NCI-H510A (cell line): ENCODE measurements around the gene PCSK5.

Source experiments
- DNase-seq: peaks from one replicate; lab custom pipeline; 2025; lab: John Stamatoyannopoulos, UW

PCSK5 gene

DNA sequence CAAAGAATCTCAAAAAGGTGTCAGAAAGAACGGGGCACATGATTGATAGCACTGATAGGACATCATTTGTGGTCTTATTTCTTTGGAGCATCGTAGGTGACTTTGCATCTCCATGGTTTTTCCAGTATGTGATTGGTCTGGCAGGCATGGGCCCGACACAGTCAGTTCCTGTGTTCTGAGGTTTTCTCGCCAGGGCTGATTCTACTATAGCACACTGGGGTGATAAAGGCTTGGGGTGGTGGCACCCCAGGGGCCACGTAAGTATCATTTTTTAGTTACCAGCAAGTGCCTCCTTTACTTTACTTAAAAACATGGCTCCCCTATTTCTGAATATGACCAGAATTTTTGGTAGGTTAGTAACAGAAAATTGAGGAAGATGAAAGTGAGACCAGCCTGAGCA lies 301.0 kb downstream of the PCSK5 start:
- no peak for DNase-seq

DNA sequence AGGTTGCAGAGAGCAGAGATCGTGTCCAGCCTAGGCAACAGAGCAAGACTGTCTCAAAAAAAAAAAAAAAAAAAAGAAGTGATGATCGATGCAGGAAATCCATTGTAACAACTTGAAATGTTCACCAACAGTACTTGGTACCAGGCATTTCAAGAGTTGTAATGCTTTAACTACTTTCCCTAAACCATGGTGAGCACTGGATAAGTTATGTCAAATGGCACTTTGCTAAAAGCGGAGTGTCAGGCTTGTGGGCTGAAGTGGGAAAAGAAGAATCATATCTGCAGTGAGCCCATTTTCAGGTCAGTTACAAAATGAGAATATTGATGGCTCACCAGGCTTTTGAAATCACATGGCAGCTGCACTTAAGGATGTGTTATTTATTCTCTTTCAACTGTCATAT lies 301.5 kb downstream of the PCSK5 start:
- no peak for DNase-seq

DNA sequence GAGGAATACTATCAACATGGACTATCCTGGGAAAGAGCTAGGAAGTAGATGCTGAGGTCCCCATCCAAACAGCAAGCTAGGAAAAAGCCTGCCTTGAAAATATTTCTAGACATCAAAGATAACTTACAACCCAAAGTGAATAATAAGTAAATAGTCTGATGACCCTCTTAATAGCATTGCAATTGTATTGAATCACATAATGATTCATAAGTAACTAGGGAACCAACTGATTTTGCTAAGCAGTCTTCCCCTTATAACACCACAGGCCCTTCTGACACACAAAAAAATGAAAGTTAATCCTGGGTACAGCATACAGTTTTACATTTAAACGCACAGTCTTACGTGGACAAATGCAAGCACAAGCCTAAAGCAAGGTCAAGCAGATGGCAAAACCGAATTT lies 304.4 kb downstream of the PCSK5 start:
- DNase-seq, result no peak

DNA sequence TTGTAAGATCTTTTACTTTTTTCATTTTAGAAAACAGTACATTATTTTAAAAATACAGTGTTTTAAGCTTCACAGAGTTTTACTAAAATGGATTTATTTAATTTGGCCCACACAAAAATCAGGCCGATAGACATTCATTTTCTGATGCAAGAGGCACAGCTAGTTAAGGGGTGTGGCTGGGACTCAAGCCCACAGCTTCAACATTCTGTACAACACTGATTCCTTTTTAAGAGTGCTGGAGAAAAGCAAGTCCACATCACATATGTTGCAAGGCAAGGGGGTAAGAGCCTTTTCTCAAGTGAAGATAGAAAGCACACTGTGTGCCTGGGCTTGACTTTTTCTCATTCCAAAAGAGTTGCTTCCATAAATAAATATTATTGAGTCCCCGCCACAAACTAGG lies 307.9 kb downstream of the PCSK5 start:
- DNase-seq, result no peak

DNA sequence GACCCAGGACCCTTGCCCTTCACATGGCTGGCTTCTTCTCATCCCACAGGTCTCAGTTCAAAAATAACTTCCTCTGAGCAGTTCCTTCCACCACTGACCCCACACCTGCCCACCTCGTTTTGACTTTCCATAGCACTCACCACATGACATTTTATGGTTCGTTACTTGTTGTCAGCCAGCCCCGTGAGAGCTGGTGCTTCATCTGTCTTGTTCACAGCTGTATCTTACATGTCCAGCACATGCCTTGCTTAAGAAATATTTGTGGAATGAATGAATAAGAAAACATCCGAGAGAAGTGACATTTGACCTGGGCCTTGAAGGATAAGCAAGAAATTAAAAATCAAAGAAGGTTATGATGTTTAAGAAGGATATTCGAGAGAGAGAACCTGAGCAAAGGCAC lies 309.8 kb downstream of the PCSK5 start:
- no peak for DNase-seq

DNA sequence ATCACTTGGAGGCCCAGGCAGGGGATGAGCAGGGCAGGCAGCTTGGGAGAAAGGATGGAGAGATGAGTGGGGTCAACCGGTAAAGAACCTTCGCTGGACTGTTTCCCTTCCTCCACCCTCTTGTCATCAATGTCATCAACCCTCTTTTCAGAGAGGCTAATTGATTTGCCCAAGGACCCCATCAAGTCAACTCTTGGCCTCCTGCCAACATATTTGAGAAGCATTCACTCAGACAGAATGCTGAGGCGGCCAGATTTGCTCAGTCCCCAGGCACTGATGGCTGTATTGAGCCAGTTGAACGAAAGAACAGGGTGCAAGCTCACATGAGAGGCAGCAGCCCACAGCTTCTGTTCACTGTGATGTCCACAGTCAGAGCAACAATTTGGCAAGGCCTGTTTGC lies 310.3 kb downstream of the PCSK5 start:
- no peak for DNase-seq

DNA sequence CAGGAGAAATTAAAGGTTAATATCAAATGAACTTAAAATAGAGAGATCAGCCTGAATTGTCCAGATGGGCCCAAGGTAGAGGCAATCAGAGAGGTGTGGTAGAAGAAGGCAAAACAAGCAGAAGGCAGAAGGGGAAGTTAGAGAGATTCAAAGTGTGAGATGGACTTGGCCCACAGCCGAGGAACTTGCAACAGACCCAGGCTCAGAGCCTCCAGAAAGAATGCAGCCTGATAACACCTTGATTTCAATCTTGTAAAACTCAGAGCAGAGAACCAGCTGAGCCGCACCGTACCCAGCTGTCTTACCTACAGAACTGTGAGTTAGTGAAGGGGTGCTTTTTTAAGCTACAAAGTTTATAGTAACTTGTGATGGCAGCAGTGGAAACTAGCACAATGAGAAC lies 312.9 kb downstream of the PCSK5 start:
- no peak for DNase-seq

DNA sequence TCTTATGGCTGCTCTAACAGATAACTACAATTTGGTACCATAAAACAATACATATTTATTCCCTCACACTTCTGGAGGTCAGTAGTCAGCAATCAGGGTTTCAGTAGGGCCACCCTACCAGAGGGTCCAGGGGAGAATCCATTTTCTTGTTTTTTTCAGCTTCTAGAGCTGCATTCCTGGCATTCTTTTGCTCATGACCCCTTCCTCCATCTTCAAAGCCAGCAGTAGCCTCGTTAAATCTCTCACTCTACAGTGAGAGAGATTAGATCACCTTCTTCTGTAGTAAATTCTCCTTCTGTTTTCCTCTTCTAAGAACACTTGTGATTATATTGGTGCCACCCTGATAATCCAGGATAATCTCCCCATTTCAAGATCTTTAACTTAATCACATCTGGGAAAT lies 316.3 kb downstream of the PCSK5 start:
- DNase-seq, result no peak

DNA sequence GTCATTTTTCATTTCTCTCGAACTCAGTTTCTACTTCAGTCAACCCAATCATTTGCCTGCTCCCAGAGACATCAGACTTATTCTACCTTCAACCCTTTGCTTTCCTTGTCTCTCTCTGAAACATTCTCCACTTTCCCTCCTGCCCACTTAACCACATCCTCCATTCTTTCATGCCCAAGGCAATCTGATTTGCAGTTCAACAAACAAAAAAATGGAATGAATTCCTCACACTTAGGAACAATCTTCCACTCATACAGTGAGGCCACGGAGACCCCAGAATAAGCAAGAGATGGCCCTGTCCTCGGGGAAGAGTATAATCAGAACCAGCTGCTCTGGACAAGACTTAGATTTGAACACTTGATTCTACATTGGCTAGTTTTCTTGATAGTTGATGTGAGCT lies 323.3 kb downstream of the PCSK5 start:
- no peak for DNase-seq

DNA sequence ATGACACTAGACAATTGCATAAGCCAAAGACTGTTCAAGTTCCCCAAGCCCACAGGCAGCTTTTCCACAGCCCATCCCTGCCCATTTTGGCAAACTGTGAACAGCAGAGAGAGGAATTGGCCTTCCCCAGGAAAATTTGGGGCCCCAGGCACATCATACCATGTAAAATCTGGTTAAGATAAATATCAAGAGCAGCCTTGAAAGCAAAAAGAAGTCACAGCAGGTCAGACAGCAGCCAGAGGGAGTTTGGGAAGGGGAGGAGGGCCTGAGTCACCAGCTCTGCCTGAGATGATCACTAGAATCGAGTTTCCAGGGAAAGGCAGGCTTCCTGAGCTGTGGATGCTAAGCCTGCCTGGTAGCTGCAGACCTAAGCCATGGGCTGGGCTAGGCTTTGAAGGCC lies 324.6 kb downstream of the PCSK5 start:
- no peak for DNase-seq

DNA sequence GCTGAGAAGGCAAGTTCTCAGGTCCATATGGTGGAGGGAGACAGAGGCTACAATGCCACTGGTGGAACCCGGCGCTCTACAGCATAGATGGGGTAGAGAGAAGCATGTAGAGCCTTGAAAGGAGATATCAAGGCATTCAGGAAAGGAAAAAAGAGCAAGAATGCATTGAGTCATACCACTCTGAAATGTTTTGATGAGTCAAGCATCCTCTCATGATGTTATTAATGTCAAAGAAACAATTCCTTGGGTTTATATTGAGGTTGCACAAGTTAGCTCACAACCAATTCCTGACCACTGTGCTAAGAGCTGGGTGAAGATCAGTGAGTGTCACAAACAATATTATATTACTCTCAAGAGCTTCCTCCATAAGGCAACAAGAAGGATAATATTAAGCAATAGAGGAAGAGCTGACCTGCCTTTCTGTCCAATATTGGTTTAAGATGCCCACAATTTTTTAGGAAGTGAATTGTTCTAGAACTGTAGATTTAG lies 325.7 kb downstream of the PCSK5 start:
- DNase-seq, result no peak

DNA sequence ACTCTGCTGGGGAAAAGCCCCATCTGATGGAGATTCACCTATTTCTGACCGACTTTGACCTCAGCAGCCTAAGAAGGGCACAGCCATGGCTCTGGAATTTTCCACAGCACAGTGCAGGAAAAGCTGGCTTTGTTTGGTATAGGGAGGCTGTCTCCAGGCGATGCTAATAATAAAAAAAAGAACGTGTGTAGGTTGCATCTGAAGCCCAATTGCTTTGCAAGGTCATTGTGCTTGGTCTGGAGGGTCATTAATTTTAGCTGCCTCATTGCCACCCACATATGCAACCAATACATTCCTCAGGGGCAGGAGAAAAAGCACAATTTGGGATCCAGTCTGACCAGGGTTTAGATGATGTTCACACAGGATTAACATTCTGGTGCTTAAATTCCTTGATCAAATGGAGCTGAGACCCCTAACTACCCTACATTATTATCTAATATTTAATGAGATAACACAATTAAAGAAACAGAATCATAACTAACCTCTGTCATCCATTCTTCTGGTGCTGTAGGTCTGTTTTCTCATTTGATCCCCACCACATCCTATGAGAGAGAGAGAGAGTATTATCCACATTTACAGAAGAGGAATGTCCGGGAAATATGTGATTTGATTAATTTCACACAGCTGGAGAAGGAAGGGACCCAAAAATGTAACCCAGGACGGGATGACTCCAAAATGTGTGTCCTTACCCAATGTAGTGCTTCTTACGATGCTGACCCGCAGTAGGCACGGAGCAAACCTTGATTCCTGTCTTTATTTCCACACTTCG lies 327.8 kb downstream of the PCSK5 start:
- DNase-seq, result no peak

DNA sequence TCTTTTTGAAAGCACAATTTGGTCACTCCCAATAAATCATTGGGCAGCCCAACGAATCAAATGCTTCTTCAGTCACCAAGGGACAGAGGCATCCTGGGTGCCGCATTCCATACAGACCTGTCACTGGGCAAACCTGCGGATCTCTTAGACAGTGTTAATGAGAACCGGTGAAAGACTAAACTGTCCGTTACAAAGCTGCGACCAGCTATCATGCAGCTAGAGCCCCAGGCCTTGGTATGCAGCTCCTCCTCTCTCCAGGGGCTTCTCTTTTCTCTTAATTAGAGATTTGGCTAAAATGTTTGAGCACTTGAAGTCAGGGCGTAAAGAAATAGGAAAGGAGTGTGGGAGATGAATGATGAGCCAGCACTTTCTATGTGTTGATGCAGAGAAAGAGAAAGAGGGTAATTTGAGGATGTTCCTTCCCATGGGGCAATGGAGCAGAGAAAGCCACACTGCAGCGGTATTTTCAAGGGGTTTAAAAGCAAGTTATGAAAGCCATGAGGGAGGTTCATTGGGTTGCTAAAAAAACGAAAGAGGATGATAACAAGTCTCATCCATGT lies 328.5 kb downstream of the PCSK5 start:
- DNase-seq, result no peak

DNA sequence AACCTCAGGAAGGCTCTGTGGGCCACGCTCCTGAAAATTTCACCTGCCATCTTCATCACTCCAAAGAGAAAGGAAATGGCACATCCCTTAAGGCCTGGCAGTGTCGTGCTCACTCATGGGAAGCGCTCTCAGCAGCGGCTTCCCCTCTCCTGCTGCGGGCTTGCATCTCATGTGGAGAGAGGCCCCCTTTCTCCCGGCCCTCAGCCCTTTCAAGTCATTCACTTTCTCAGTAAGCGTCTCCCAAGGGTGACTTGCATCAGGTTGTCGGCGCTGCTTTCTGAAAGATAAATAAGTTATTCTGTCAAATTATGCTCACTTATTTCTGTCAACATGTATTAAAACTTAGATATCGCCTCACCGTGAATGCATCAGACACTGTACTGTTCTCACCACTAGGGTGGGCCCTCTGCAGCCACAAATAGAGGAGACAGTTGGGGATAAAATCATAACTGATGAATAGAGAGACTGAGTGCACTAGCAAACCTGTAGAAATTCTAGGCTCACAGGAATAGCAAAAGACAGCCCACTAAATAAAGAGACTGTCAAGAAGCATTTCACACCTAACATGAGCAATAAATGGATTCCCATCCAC lies 329.2 kb downstream of the PCSK5 start:
- DNase-seq, result no peak

DNA sequence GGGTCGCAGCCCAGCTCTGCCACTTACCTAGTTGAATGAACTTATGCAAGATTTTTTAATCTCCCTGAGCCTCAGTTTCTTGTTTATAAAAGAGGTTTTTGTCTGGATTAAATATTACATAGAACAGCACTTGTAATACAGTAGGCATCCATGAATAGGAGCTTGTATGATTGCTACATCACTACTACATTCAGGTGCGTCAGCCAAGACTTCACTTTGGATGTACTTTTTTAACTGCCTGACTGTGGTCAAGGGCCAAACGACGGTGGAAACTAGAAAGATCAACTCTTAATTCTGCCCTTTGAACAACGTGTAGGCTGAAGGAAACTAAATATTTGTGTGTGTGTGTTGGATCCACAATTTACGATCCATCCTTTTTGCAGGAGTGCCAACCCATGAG lies 330.9 kb downstream of the PCSK5 start:
- DNase-seq, result no peak

DNA sequence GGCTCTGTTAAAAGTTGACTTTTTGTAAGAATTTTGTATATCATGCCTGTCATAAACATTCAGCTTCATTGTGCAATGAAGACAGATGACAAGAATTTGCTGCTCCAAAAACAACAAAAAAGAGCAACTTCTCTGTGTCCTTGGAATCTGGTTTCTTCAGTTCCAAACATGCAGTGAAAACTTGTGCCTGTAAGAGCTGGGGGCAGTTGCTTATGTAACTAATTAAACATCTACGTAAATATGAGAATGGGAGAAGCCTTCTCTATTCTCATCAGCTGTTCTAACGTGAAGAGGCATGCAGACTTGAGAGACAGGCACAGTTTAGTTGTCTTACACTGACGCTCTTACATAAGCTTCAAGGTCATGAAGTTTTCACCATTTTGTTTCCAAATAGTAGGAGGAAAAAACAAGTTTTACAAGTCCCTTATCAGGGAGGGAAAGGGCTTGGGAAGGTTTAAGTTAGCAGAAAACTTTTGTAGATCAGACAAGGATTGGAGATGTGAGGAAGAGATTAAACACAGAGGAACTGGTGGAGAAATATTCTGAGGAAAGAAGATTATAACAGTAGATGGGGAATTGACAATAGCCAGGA lies 333.4 kb downstream of the PCSK5 start:
- no peak for DNase-seq

DNA sequence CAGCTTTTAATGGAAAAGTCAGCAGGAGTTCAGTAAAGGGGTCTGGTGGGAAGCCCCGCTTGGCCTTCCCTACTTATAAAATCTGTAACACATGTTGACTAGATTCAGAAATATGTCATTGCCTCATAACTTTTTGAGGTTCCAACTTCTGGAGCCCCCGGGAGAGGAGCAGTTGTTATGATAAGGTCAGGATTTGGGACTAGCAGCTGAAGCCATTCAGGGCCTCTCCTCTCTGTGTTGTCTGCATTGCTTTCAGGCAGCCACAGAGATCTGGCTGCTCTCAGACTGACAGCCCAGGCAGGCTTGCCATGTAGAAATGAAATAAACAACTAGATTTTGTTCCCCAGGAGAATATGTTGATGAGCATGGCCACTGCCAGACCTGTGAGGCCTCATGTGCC lies 336.7 kb downstream of the PCSK5 start:
- DNase-seq, result no peak

DNA sequence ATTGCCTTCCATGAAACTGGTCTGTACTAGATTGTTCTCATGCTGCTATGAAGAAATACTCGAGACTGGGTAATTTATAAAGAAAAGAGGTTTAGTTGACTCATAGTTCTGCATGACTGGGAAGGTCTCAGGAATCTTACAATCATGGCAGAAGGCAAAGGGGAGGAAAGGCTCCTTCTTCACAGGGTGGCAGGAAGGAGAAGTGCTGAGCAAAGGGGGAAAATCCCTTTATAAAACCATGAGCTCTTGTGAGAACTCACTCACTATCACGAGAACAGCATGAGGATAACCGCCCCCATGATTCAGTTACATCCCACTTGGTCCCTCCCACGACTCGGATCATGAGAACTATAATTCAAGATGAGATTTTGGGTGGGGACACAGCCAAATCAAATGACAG lies 340.5 kb downstream of the PCSK5 start:
- no peak for DNase-seq

DNA sequence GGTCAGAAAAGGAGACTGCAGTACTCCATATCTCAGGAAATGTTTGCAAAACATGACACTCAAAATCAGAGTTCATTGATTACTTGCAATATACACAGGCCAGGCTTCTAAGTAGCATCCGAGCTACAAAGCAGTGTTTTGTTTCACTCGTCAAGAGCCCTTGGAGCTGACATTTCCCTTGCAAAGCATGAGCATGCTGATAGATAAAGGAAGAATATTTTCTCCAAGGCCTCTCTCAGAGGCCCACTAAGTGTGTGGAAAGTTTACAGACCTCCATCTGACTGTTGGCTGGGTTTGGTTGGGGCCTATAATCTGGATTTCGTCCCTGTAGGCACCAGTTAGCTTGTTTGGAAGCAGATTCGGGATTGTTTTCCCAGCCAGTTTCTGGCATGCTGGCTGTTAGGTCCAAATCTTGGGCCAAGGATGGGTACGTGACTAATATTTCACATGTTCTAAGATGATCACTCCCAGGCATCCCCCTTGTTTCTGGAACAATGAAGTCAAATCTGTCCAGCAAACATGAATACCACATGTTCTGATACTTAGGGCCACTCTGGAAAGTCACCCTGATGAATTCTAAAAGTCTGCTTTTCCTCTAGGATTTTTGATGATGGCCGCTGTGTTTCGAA lies 342.5 kb downstream of the PCSK5 start:
- no peak for DNase-seq

DNA sequence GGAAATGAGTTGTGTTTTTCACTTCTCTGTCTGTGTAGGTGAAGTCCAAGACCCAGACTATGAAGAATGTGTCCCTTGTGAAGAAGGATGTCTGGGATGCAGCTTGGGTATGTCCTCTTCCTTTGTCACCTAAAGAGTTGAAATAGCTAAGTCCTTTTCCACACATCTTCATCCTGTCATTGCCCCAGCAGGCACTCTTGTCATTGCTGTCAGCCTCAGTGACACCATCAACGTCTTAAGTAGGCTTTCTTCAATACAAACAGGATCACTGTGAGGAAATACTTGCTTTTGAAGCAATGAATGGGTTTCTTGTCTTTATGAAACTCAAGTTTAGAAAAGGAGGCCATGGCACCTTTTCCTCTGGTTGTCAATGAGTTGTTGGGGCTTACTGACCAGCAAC lies 350.1 kb downstream of the PCSK5 start:
- DNase-seq, result no peak

DNA sequence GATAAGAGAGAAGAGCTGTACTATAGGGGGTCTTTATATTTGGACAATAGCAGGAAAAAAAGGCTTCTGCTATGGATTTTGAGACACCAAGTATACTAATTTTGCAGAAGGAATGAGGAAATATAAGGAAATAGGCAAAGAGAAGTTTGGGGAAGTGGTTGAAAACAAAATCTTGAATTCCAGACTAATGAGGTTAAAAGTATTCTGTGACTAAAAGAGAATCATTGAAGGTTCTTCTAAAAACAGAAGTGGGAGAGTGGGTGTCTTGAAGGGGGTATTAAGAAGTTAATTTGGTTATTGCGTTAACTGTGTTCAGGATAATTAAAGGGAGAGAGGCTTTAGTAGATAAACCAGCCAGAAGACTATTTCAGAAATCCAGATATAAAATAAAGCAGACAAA lies 355.0 kb downstream of the PCSK5 start:
- DNase-seq, result no peak

DNA sequence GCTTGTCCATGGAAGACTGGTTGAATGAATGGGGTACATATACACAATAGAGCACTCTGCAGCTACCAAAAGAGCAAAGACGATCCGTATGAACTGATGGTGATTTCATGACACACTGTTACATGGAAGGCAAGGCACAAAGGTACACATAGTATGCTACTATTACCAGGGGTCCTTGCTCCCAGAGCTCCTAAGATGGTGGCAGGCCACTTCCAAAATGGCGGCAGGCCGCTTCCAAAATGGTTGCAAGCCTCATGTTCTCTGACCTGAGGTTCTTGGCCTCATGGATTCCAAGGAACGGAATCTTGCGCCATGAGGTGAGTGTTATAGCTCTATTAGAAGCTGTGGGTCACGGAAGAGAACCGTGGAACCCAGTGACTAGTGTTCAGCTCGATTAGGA lies 356.2 kb downstream of the PCSK5 start:
- no peak for DNase-seq

DNA sequence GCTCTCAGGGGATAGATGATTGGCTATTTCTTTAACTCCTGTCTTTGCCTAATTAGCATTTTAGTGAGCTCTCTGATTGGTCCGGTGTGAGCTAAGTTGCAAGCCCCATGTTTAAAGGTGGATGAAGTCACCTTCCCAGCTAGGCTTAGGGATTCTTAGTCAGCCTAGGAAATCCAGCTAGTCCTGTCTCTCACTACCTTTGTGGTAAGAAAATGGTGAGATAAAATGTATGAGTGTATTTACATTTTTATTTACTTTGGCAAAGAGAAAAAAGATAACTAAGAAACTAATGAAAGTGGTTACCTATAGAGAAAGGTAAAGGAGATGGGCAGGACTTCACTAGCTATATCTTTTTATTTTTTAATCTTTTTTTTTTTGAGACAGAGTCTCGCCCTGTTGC lies 357.0 kb downstream of the PCSK5 start:
- DNase-seq, result no peak
